AG04450 (cell line): ENCODE data around the gene BARX2. TPM values are rescaled to one million over a fixed set of nuclear protein-coding genes. Genes with fewer than 3 reads are reported as not detected.

ENCODE experiments used
- CTCF ChIA-PET: fragments of 300-600, 350-600 bp; formaldehyde crosslinking; extraction: SDS; loops from one replicate; lab custom pipeline; 2022; ENCODE audit warnings: antibody characterized with exemption, inconsistent platforms; lab: Charles Lee
- POLR2A ChIA-PET: fragments of 350-600 bp; formaldehyde crosslinking; extraction: SDS; loops from one replicate; lab custom pipeline; 2021; ENCODE audit warnings: antibody characterized with exemption, inconsistent platforms; lab: Yijun Ruan, JAX
- DNase-seq: peaks from one replicate; pipeline ENCODE4 v3.0.0-alpha.2; 2011; ENCODE audit warnings: low read depth, low spot score
- H3K27ac ChIP-seq: one replicate; pipeline ENCODE4 v1.5.1; 2012; ENCODE audit warnings: low read depth, low read length, control low read depth
- H3K27me3 ChIP-seq: one replicate; pipeline ENCODE4 v1.6.0; 2012; ENCODE audit warnings: low read length; ENCODE audit not compliant: control insufficient read depth, insufficient read depth
- H3K4me3 ChIP-seq: 2 replicates; pipeline ENCODE4 v1.5.1; 2011; ENCODE audit warnings: mild to moderate bottlenecking, low read depth, low read length, control low read depth
- H3K9me3 ChIP-seq: 2 replicates; pipeline ENCODE4 v1.5.1; 2012; ENCODE audit warnings: low read length; ENCODE audit not compliant: control insufficient read depth, insufficient read depth
- CTCF ChIP-seq: IDR thresholded peaks from 2 replicates; pipeline ENCODE4 v1.5.1; 2011; ENCODE audit warnings: low read depth, low read length, control low read depth, inconsistent platforms
- polyA plus RNA-seq: library from polyadenylated mRNA; depleted of rRNA; stranded (reverse); fragments of >200 nt; gene quantifications from 2 replicates; pipeline ENCODE4 v1.2.3, GENCODE V29; 2011

Gene BARX2
- polyA plus RNA-seq, 1 experiment: not detected

- H3K9me3 ChIP-seq: no peaks in the 10 kb centered on the region
- ChIA-PET POLR2A (no interaction called here), CTCF (interaction anchor here (0.6 to 0.7 kb wide), 2 partner anchors 32 to 271 kb away, joined by 5 to 6 read pairs; no protein-coding TSS in a partner anchor)
- no peak overlapping the region for H3K27ac ChIP-seq
- TF ChIP-seq CTCF: no peak
- H3K4me3 ChIP-seq: no peak overlapping the region
- no peaks in the 10 kb centered on the region for H3K27me3 ChIP-seq
- no peak for DNase-seq
Measured at GRCh38 chr11:129428557-129428956, 52.9 kb downstream of the BARX2 start.

- ChIA-PET CTCF (interaction anchor here (0.6 kb wide), 1 partner anchor 261 kb away, joined by 3 read pairs; no protein-coding TSS in a partner anchor), POLR2A (no interaction called here)
- peaks cover 2% of the 10 kb centered on the region for H3K27me3 ChIP-seq
- no peak for TF ChIP-seq CTCF
- no peak overlapping the region for H3K4me3 ChIP-seq
- no peak overlapping the region for H3K27ac ChIP-seq
- H3K9me3 ChIP-seq: peaks cover 8% of the 10 kb centered on the region
- DNase-seq: no peak
Measured at GRCh38 chr11:129434641-129435498, 59.2 kb downstream of the BARX2 start.

DNA sequence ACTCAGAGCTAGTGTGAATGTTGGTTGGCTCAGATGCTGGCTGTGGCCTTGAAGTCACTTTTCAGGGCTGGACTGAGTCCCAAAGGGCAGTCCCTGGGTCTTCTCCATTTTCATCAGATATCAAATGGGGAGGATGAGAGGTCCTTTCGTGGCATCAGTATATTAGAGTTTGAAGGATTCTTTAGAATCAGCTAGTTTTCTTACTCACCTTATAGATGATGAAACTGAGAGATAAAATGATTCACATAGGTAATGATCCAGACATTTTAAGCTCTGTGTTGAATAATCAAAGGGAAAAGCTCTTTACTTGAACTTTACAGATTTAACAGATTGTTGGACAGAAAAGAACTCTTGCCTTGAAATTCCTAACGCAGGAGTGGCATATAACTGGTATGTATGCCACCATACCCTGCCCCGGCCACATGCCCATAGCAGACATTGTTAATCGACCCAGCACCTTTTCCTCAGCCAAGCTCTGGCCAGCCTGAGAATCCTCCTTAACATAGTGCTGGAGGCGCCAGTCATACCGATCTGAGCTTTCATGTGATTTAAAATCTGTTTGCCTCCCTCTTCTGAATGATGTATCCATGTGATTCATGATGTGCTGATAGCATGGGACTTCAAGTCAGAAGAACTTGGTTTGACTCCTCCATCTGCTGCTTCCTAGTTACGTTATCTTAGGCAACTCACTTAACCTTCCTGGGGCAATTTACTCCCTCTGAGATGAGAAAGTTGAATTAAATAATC, 60.0 kb downstream of the BARX2 start:
- no peak overlapping the region for H3K4me3 ChIP-seq
- DNase-seq: no peak
- no peak overlapping the region for H3K27ac ChIP-seq
- ChIA-PET POLR2A (no interaction called here), CTCF (no interaction called here)
- peaks cover 10% of the 10 kb centered on the region for H3K9me3 ChIP-seq
- TF ChIP-seq CTCF: no peak
- H3K27me3 ChIP-seq: peaks cover 2% of the 10 kb centered on the region

DNA sequence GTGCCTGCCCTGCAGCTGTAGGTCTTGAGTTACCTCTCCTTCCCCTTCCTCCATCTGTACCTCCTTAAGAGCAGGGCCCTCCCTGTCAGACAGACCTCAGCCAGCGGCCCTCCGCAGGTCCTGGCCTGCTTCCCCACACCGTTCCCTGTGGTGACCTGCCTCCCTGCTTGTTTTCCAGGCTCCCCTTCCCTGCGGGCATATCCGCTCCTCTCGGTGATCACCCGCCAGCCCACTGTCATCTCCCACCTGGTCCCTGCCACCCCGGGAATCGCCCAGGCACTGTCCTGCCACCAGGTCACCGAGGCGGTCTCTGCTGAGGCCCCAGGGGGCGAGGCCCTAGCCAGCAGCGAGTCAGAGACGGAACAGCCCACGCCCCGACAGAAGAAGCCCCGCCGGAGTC, 60.9 kb downstream of the BARX2 start:
- H3K4me3 ChIP-seq: no peak overlapping the region
- ChIA-PET POLR2A (no interaction called here), CTCF (no interaction called here)
- peaks cover 14% of the 10 kb centered on the region for H3K9me3 ChIP-seq
- no peak overlapping the region for H3K27ac ChIP-seq
- no peak for DNase-seq
- peaks cover 2% of the 10 kb centered on the region for H3K27me3 ChIP-seq
- TF ChIP-seq CTCF: no peak
